Tibial nerve (tissue), 4 donors: ENCODE results near the gene SLC22A12. TPM values are rescaled to one million over a fixed set of nuclear protein-coding genes. Genes with fewer than 3 reads are reported as not detected.

Experiments used
- DNase-seq, 2 donors: peaks; one replicate each; pipeline ENCODE4 v3.0.0-alpha.2; 2019; ENCODE audit warnings: low spot score in 2 of 2
- H3K27ac ChIP-seq, 4 donors: fragments of 200-600 bp; sonication (generic) in 3 of 4; one replicate each; pipeline ENCODE4 v1.5.1; 2017 to 2019; ENCODE audit warnings: mild to moderate bottlenecking in 1 of 4
- H3K27me3 ChIP-seq, 2 donors: fragments of 200-600 bp; sonication (generic) in 1 of 2; one replicate each; pipeline versions ENCODE4 v1.5.1 to v1.6.0; 2017 to 2019
- H3K36me3 ChIP-seq, 3 donors: fragments of 200-600 bp; sonication (generic); one replicate each; pipeline ENCODE4 v1.5.1; 2018 to 2019
- H3K4me1 ChIP-seq, 4 donors: fragments of 200-600 bp; sonication (generic) in 3 of 4; one replicate each; pipeline ENCODE4 v1.5.1; 2017 to 2019
- H3K4me3 ChIP-seq, 4 donors: fragments of 200-600 bp; sonication (generic) in 3 of 4; one replicate each; pipeline ENCODE4 v1.5.1; 2017 to 2019; ENCODE audit warnings: mild to moderate bottlenecking in 1 of 4, moderate library complexity in 1 of 4
- H3K9me3 ChIP-seq, 4 donors: fragments of 200-600 bp; sonication (generic) in 3 of 4; one replicate each; pipeline ENCODE4 v1.5.1; 2017 to 2019
- CTCF ChIP-seq, 5 experiments: fragments of 200-600 bp in 3 of 5; fragments of 450-650 bp in 2 of 5; sonication (generic) in 3 of 5; IDR thresholded peaks; one replicate each; pipeline ENCODE4 v1.5.1; 2016 to 2019; ENCODE audit warnings: antibody characterized with exemption in 5 of 5, mild to moderate bottlenecking in 3 of 5, moderate library complexity in 2 of 5
- EP300 ChIP-seq, 2 donors: sonication (generic); formaldehyde crosslinking; IDR thresholded peaks; one replicate each; pipeline ENCODE4 v1.6.1; 2017; ENCODE audit warnings: antibody characterized with exemption in 2 of 2, mild to moderate bottlenecking in 1 of 2
- POLR2A ChIP-seq, 2 donors: fragments of 450-650 bp; IDR thresholded peaks; one replicate each; pipeline ENCODE4 v1.6.1; 2017; ENCODE audit warnings: antibody characterized with exemption in 2 of 2, mild to moderate bottlenecking in 2 of 2, moderate library complexity in 2 of 2
- WGBS, 2 donors: methylation state at CpG; one replicate each; pipeline ENCODE4 v1.1.5; 2018; 5-methylcytosine and 5-hydroxymethylcytosine counted together
- total RNA-seq, 4 donors: library from RNA; depleted of rRNA; stranded (reverse); fragments of >200 nt; gene quantifications; one replicate each; pipeline ENCODE4 v1.1.0, GENCODE V29; 2016

SLC22A12 gene
- total RNA-seq, 4 donors from 2014 or later = 0.30 TPM; not detected in 3

DNA sequence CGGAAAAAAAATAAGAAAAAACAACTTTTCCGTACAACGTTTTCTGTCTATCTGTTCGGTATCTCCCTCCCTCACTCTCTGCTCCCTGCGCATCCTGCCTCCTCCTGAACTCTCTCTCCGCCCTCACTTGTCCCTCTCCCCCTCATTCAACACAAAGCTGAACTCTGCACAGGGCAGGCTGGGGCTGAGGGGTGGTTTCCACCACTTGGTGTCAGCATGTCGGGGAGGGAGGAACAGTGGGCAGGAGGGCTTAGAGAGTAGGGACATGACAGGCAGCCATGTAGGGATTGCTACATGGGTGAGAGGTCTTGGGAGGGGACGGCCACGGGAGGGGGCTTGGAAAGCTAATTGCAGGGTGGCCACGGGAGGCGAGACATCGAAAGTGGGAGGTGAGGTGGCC is 17.6 kb downstream of the SLC22A12 start:
- H3K36me3 ChIP-seq = no peaks in the 10 kb centered on the region
- H3K9me3 ChIP-seq = no peaks in the 10 kb centered on the region
- H3K27me3 ChIP-seq = peaks cover 0 to 8% of the 10 kb centered on the region in 2 donors
- no peak overlapping the region for H3K4me3 ChIP-seq
- H3K4me1 ChIP-seq = peaks cover 0 to 20% (median 0%) of the 10 kb centered on the region in 4 donors
- 40% methylated on average over 12 of the region's 12 CpGs for WGBS, 2 donors
- DNase-seq = no peak
- TF ChIP-seq EP300 (IDR thresholded peaks at IDR 0.05) = no peak
- no peak for TF ChIP-seq CTCF (IDR thresholded peaks at IDR 0.05)
- no peak for TF ChIP-seq POLR2A (IDR thresholded peaks at IDR 0.05)
- no peak overlapping the region for H3K27ac ChIP-seq

DNA sequence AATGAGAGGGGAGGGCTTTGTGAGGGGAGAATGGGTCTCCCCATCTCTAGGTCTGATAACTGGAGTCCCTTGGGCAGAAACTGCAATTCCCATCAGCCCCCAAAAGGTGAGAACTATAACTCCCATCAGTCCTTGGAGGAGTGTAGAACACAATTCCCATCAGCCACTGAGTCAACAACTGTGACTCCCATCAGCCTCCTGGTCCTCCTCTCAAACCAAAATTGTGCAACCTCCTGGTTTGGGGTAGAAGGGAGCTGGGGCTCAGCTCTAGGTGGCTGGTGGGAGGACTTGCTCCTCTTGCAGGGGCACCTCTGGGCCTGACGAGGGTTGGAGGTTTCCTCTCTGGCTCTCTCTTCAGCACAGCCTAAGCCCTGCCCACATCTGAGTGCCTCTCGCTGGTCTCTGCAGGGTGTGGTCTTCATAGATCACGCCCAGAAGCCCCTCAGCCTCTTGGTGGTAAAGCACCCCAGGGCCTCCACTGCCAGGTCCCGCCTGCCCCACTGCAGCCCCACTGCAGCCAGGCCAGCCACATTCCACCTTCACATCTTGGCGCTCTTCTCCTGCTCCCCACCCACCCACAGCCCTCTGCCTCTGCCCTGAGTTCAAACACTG is 18.5 kb downstream of the SLC22A12 start:
- peaks cover 0 to 20% (median 0%) of the 10 kb centered on the region in 4 donors for H3K4me1 ChIP-seq
- no peak for DNase-seq
- H3K27me3 ChIP-seq = peaks cover 0 to 8% of the 10 kb centered on the region in 2 donors
- H3K36me3 ChIP-seq = no peaks in the 10 kb centered on the region
- no peak overlapping the region for H3K27ac ChIP-seq
- 81 to 97% methylated on average over 3 to 5 of the region's 5 CpGs for WGBS, 2 donors
- TF ChIP-seq POLR2A (IDR thresholded peaks at IDR 0.05) (no peak), CTCF (IDR thresholded peaks at IDR 0.05) (no peak), EP300 (IDR thresholded peaks at IDR 0.05) (no peak)
- no peak overlapping the region for H3K4me3 ChIP-seq
- H3K9me3 ChIP-seq = no peaks in the 10 kb centered on the region

DNA sequence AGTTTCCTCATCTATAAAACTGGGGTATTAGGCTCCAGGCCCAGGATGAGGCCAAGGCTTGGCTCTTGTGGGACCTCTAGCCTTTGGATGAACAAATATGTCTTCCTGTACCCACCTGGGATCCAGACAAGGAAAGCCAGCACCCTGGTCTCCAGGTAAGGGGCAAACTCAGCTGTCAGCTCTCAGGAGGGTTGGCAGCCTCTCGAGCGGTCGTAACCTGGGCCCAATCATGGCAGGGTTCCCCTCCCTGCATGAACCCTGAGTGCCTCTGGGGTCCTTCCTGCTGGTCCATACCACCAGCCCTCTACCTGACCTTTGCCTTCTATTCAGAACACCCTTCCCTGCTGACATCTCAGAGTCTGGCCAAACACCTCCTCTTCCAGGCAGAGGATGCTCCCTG is 19.6 kb downstream of the SLC22A12 start:
- peaks cover 0 to 8% of the 10 kb centered on the region in 2 donors for H3K27me3 ChIP-seq
- H3K9me3 ChIP-seq = no peaks in the 10 kb centered on the region
- H3K36me3 ChIP-seq = no peaks in the 10 kb centered on the region
- no peak overlapping the region for H3K27ac ChIP-seq
- TF ChIP-seq EP300 (IDR thresholded peaks at IDR 0.05) = no peak
- TF ChIP-seq CTCF (IDR thresholded peaks at IDR 0.05) = no peak
- TF ChIP-seq POLR2A (IDR thresholded peaks at IDR 0.05) = no peak
- DNase-seq = no peak
- WGBS, 2 donors = 100% methylated on average over 3 of the region's 3 CpGs
- peaks cover 0 to 20% (median 0%) of the 10 kb centered on the region in 4 donors for H3K4me1 ChIP-seq
- H3K4me3 ChIP-seq = no peak overlapping the region

- no peaks in the 10 kb centered on the region for H3K36me3 ChIP-seq
- no peaks in the 10 kb centered on the region for H3K9me3 ChIP-seq
- DNase-seq = no peak
- peaks cover 0 to 8% of the 10 kb centered on the region in 2 donors for H3K27me3 ChIP-seq
- H3K27ac ChIP-seq = no peak overlapping the region
- TF ChIP-seq EP300 (IDR thresholded peaks at IDR 0.05) (no peak), POLR2A (IDR thresholded peaks at IDR 0.05) (no peak), CTCF (IDR thresholded peaks at IDR 0.05) (no peak)
- 88% methylated on average over 2 of the region's 2 CpGs for WGBS, 2 donors
- peaks cover 0 to 19% (median 0%) of the 10 kb centered on the region in 4 donors for H3K4me1 ChIP-seq
- no peak overlapping the region for H3K4me3 ChIP-seq
Observed at GRCh38 chr11:64611176-64611575, 20.2 kb downstream of the SLC22A12 start.

GRCh38 chr11:64611869-64612646 is 21.0 kb downstream of the SLC22A12 start:
- no peak for DNase-seq
- Histone ChIP-seq H3K27me3 (peaks cover 0 to 6% of the 10 kb centered on the region in 2 donors), H3K9me3 (no peaks in the 10 kb centered on the region), H3K4me1 (peaks cover 0 to 16% (median 0%) of the 10 kb centered on the region in 4 donors), H3K27ac (no peak overlapping the region), H3K4me3 (no peak overlapping the region), H3K36me3 (no peaks in the 10 kb centered on the region)
- TF ChIP-seq POLR2A (IDR thresholded peaks at IDR 0.05) (no peak), CTCF (IDR thresholded peaks at IDR 0.05) (no peak), EP300 (IDR thresholded peaks at IDR 0.05) (no peak)
- WGBS, 2 donors = 73 to 78% methylated on average over 10 to 11 of the region's 11 CpGs
